ENCODE results near the gene MOB3A. TPM values are rescaled to one million over a fixed set of nuclear protein-coding genes. Genes with fewer than 3 reads are reported as not detected.

MOB3A gene
- total and polyA plus RNA-seq, 2 of the 13 experiments (the other 11 are each of a cell fraction or from before 2014, with no cell fraction given): 3.5 to 17.8 TPM

DNA sequence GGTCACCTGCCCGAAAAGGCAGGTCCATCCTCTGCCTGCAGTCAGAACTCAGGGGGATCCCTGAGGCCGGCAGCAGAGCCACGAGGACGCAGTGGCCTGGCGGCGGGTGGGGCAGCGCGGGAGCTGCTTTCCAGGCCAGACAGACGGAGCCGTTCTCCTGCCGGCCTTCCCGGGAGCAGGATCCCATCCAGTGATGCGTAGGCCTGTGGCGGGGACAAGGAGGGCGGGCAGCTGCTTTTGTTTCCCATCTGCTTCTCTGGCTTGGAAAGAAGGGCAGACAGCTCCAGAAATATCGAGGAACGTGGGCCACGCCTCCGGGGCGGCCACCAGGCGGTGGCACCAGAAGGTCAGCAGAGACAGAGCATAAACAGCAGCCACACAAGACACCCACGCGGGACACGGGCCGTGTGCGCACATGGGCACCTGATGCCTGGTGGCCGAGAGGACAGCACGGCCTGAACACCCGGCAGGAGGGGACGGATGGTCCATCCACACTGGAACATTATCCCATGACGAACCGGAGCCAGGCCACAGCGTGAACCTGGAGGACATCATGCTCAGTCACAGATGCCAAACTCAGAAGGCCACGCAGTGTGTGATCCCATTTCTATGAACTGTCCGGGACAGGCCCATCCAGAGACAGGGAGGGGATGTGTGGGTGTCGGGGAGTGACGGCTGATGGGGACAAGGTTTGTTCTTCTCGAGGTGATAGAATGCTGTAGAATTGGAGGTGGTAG is 31.2 kb downstream of the MOB3A start (continued):
- TF ChIP-seq SATB2 (CRISPR knock-in tag; IDR thresholded peaks at IDR 0.05) (no peak), MEF2D (CRISPR knock-in tag; IDR thresholded peaks at IDR 0.05) (no peak; the same call in 1 of the 2 replicates), EED (CRISPR knock-in tag; IDR thresholded peaks at IDR 0.05) (no peak), RFXAP (CRISPR knock-in tag; IDR thresholded peaks at IDR 0.05; ENCODE audit: borderline replicate concordance) (no peak; the same call in 1 of the 2 replicates), ZBTB21 (CRISPR knock-in tag; IDR thresholded peaks at IDR 0.05) (no peak), TEF (CRISPR knock-in tag; IDR thresholded peaks at IDR 0.05) (no peak), ZNF232 (CRISPR knock-in tag; IDR thresholded peaks at IDR 0.05; ENCODE audit: borderline replicate concordance) (peak; percentile 5; the same call in 1 of the 2 replicates), ZNF33A (CRISPR knock-in tag; IDR thresholded peaks at IDR 0.05; ENCODE audit: borderline replicate concordance) (no peak), NR1H2 (CRISPR knock-in tag; IDR thresholded peaks at IDR 0.05; ENCODE audit: borderline replicate concordance, low read depth) (no peak), ARHGAP35 (CRISPR knock-in tag; IDR thresholded peaks at IDR 0.05; ENCODE audit: borderline replicate concordance) (no peak), ZBTB42 (CRISPR knock-in tag; IDR thresholded peaks at IDR 0.05) (no peak), JDP2 (CRISPR knock-in tag; IDR thresholded peaks at IDR 0.05; ENCODE audit: borderline replicate concordance) (no peak), ZNF605 (CRISPR knock-in tag; IDR thresholded peaks at IDR 0.05) (0 out of 2 replicates have a peak, but pooled peaks have one; percentile 15), MLLT10 (CRISPR knock-in tag; IDR thresholded peaks at IDR 0.05) (no peak), PAWR (CRISPR knock-in tag; IDR thresholded peaks at IDR 0.05; ENCODE audit: borderline replicate concordance) (no peak), ZNF101 (CRISPR knock-in tag; IDR thresholded peaks at IDR 0.05; ENCODE audit: borderline replicate concordance, low read depth) (no peak), NKX3-1 (CRISPR knock-in tag; IDR thresholded peaks at IDR 0.05) (no peak; the same call in 1 of the 2 replicates), ZBTB33 (CRISPR knock-in tag; IDR thresholded peaks at IDR 0.05) (no peak; the same call in 1 of the 2 replicates), POLR2AphosphoS2 (IDR thresholded peaks at IDR 0.05; ENCODE audit: low read depth, low read length) (no peak)
- TF ChIP-seq, protein P1, sequence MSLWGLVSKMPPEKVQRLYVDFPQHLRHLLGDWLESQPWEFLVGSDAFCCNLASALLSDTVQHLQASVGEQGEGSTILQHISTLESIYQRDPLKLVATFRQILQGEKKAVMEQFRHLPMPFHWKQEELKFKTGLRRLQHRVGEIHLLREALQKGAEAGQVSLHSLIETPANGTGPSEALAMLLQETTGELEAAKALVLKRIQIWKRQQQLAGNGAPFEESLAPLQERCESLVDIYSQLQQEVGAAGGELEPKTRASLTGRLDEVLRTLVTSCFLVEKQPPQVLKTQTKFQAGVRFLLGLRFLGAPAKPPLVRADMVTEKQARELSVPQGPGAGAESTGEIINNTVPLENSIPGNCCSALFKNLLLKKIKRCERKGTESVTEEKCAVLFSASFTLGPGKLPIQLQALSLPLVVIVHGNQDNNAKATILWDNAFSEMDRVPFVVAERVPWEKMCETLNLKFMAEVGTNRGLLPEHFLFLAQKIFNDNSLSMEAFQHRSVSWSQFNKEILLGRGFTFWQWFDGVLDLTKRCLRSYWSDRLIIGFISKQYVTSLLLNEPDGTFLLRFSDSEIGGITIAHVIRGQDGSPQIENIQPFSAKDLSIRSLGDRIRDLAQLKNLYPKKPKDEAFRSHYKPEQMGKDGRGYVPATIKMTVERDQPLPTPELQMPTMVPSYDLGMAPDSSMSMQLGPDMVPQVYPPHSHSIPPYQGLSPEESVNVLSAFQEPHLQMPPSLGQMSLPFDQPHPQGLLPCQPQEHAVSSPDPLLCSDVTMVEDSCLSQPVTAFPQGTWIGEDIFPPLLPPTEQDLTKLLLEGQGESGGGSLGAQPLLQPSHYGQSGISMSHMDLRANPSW (CRISPR knock-in tag; IDR thresholded peaks at IDR 0.05; ENCODE audit: borderline replicate concordance): no peak
- TF ChIP-seq, protein P2, sequence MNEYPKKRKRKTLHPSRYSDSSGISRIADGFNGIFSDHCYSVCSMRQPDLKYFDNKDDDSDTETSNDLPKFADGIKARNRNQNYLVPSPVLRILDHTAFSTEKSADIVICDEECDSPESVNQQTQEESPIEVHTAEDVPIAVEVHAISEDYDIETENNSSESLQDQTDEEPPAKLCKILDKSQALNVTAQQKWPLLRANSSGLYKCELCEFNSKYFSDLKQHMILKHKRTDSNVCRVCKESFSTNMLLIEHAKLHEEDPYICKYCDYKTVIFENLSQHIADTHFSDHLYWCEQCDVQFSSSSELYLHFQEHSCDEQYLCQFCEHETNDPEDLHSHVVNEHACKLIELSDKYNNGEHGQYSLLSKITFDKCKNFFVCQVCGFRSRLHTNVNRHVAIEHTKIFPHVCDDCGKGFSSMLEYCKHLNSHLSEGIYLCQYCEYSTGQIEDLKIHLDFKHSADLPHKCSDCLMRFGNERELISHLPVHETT (CRISPR knock-in tag; conservative IDR thresholded peaks at IDR 0.05): no peak

Measured in HepG2 (cell line).